HEK293 (cell line): ENCODE measurements around the gene P2RX7.

Experiments used
- CTCF ChIA-PET: fragments of 350-600 bp; formaldehyde crosslinking; extraction: SDS; loops from one replicate; lab custom pipeline; 2021; ENCODE audit warnings: antibody characterized with exemption; lab: Yijun Ruan, JAX
- POLR2A ChIA-PET: fragments of 300-600 bp; formaldehyde crosslinking; extraction: SDS; loops from one replicate; lab custom pipeline; 2020; ENCODE audit warnings: antibody characterized with exemption, inconsistent platforms; lab: Yijun Ruan, JAX
- H3K27ac ChIP-seq: fragments of 200-500 bp; sonication (Bioruptor generic); 2 replicates; pipeline ENCODE4 v1.5.1; 2014; ENCODE audit warnings: low read depth, low read length, control low read depth, inconsistent platforms; ENCODE audit errors: extremely low read depth
- H3K36me3 ChIP-seq, 2 experiments: fragments of 200-500 bp in 1 of 2; sonication (Bioruptor generic) in 1 of 2; 1 replicate in 1 of 2; 2 replicates in 1 of 2; pipeline ENCODE4 v1.5.1; 2014 to 2017; ENCODE audit warnings: inconsistent platforms in 2 of 2, low read length in 2 of 2; ENCODE audit not compliant: control insufficient read depth in 2 of 2, insufficient read depth in 1 of 2
- H3K4me1 ChIP-seq: fragments of 200-500 bp; sonication (Bioruptor generic); 2 replicates; pipeline ENCODE4 v1.5.1; 2014; ENCODE audit warnings: mild to moderate bottlenecking, low read length, inconsistent platforms; ENCODE audit not compliant: control insufficient read depth, insufficient read depth
- H3K4me3 ChIP-seq: 2 replicates; pipeline ENCODE4 v1.5.1; 2011; ENCODE audit warnings: low read depth, mild to moderate bottlenecking, control low read depth, low read length, moderate library complexity
- H3K9me3 ChIP-seq: fragments of 200-500 bp; sonication (Bioruptor generic); 2 replicates; pipeline ENCODE4 v1.5.1; 2014; ENCODE audit warnings: low read depth, low read length, inconsistent platforms; ENCODE audit not compliant: control insufficient read depth, insufficient read depth
- HOXA7 ChIP-seq: sonication (generic); formaldehyde crosslinking; IDR thresholded peaks from 2 replicates; pipeline ENCODE4 v1.8.1; 2022; ENCODE audit warnings: missing genetic modification reagents, borderline replicate concordance
- HOXC10 ChIP-seq: sonication (generic); formaldehyde crosslinking; IDR thresholded peaks from 2 replicates; pipeline ENCODE4 v1.8.1; 2023; ENCODE audit warnings: mild to moderate bottlenecking, missing genetic modification reagents
- KLF10 ChIP-seq: fragments of 450-650 bp; IDR thresholded peaks from 2 replicates; pipeline ENCODE4 v1.5.1; 2018; ENCODE audit warnings: missing biosample characterization, mild to moderate bottlenecking, missing genetic modification characterization
- REPIN1 ChIP-seq: fragments of 450-650 bp; formaldehyde crosslinking; IDR thresholded peaks from 2 replicates; pipeline ENCODE4 v1.5.1; 2017; ENCODE audit warnings: missing biosample characterization, missing genetic modification characterization, low read depth
- ZFP3 ChIP-seq: fragments of 450-650 bp; formaldehyde crosslinking; IDR thresholded peaks from 2 replicates; pipeline ENCODE4 v1.5.1; 2016; ENCODE audit warnings: low read depth, missing biosample characterization, missing genetic modification characterization
- ZFP37 ChIP-seq: fragments of 450-650 bp; formaldehyde crosslinking; IDR thresholded peaks from 2 replicates; pipeline ENCODE4 v1.5.1; 2016; ENCODE audit warnings: missing biosample characterization, missing genetic modification characterization
- ZNF121 ChIP-seq: fragments of 450-650 bp; formaldehyde crosslinking; IDR thresholded peaks from 2 replicates; pipeline ENCODE4 v1.5.1; 2016; ENCODE audit warnings: missing biosample characterization, missing genetic modification characterization
- ZNF146 ChIP-seq: fragments of 450-650 bp; formaldehyde crosslinking; IDR thresholded peaks from 2 replicates; pipeline ENCODE4 v1.5.1; 2016; ENCODE audit warnings: missing biosample characterization, missing genetic modification characterization
- ZNF174 ChIP-seq: fragments of 450-650 bp; formaldehyde crosslinking; IDR thresholded peaks from 2 replicates; pipeline ENCODE4 v1.5.0; 2017; ENCODE audit warnings: missing biosample characterization, mild to moderate bottlenecking, missing genetic modification characterization
- ZNF2 ChIP-seq: fragments of 450-650 bp; formaldehyde crosslinking; IDR thresholded peaks from 2 replicates; pipeline ENCODE4 v1.5.1; 2016; ENCODE audit warnings: missing biosample characterization, missing genetic modification characterization
- ZNF239 ChIP-seq: fragments of 450-650 bp; formaldehyde crosslinking; IDR thresholded peaks from 2 replicates; pipeline ENCODE4 v1.5.1; 2016; ENCODE audit warnings: missing biosample characterization, missing genetic modification characterization
- ZNF37A ChIP-seq: fragments of 450-650 bp; IDR thresholded peaks from 2 replicates; pipeline ENCODE4 v1.5.1; 2018; ENCODE audit warnings: missing biosample characterization, missing genetic modification characterization
- ZNF521 ChIP-seq: fragments of 450-650 bp; formaldehyde crosslinking; IDR thresholded peaks from 2 replicates; pipeline ENCODE4 v1.5.1; 2017; ENCODE audit warnings: missing biosample characterization, mild to moderate bottlenecking, missing genetic modification characterization
- ZNF530 ChIP-seq: fragments of 450-650 bp; formaldehyde crosslinking; IDR thresholded peaks from 2 replicates; pipeline ENCODE4 v1.5.1; 2016; ENCODE audit warnings: low read depth, missing biosample characterization, missing genetic modification characterization
- ZNF549 ChIP-seq: fragments of 450-650 bp; IDR thresholded peaks from 2 replicates; pipeline ENCODE4 v1.5.1; 2018; ENCODE audit warnings: missing biosample characterization, missing genetic modification characterization, mild to moderate bottlenecking, inconsistent platforms, moderate library complexity
- ZNF677 ChIP-seq: fragments of 450-650 bp; IDR thresholded peaks from 2 replicates; pipeline ENCODE4 v1.5.0; 2018; ENCODE audit warnings: missing biosample characterization, mild to moderate bottlenecking, missing genetic modification characterization, moderate library complexity
- ZNF704 ChIP-seq: fragments of 450-650 bp; formaldehyde crosslinking; IDR thresholded peaks from 2 replicates; pipeline ENCODE4 v1.5.1; 2016; ENCODE audit warnings: missing biosample characterization, missing genetic modification characterization
- ZNF785 ChIP-seq: fragments of 450-650 bp; formaldehyde crosslinking; IDR thresholded peaks from 2 replicates; pipeline ENCODE4 v1.5.1; 2016; ENCODE audit warnings: missing biosample characterization, missing genetic modification characterization
- ZSCAN5A ChIP-seq: fragments of 450-650 bp; formaldehyde crosslinking; IDR thresholded peaks from 2 replicates; pipeline ENCODE4 v1.5.1; 2016; ENCODE audit warnings: missing biosample characterization, missing genetic modification characterization
- TF ChIP-seq, protein P1 (sequence below): fragments of 450-650 bp; formaldehyde crosslinking; IDR thresholded peaks from 2 replicates; pipeline ENCODE4 v1.5.1; 2017; ENCODE audit warnings: missing biosample characterization, missing genetic modification characterization
- TF ChIP-seq, protein P2 (sequence below): fragments of 450-650 bp; IDR thresholded peaks from 2 replicates; pipeline ENCODE4 v1.5.1; 2018; ENCODE audit warnings: missing biosample characterization, missing genetic modification characterization
- TF ChIP-seq, protein P3 (sequence below): fragments of 450-650 bp; formaldehyde crosslinking; IDR thresholded peaks from 2 replicates; pipeline ENCODE4 v1.5.1; 2016; ENCODE audit warnings: missing biosample characterization, missing genetic modification characterization

P2RX7 gene

GRCh38 chr12:121085506-121086353 lies 46.9 kb upstream of the P2RX7 start:
- no peak overlapping the region for H3K4me3 ChIP-seq
- H3K4me1 ChIP-seq: no peaks in the 10 kb centered on the region
- CTCF ChIA-PET: interaction anchor here (0.9 kb wide), 1 partner anchor 10 kb away, joined by 3 read pairs; no protein-coding TSS in a partner anchor
- H3K27ac ChIP-seq: no peak overlapping the region
- no peaks in the 10 kb centered on the region for H3K9me3 ChIP-seq
- no peak for TF ChIP-seq ZNF530 (tag by site-specific recombination)
- no peak for TF ChIP-seq KLF10 (tag by site-specific recombination)
- TF ChIP-seq ZFP3 (tag by site-specific recombination): no peak
- no peak for TF ChIP-seq ZNF239
- no peaks in the 10 kb centered on the region for H3K36me3 ChIP-seq
- POLR2A ChIA-PET: no interaction called here

- Histone ChIP-seq H3K4me1 (no peaks in the 10 kb centered on the region), H3K36me3 (no peaks in the 10 kb centered on the region)
- POLR2A ChIA-PET: no interaction called here
- TF ChIP-seq HOXC10 (no peak), ZNF785 (tag by site-specific recombination) (no peak), ZNF121 (no peak)
- TF ChIP-seq, all 188 proteins: peak for 0
- CTCF ChIA-PET: interaction anchor here (0.6 to 0.9 kb wide), 2 partner anchors 9 to 491 kb away, joined by 3 to 4 read pairs; no protein-coding TSS in a partner anchor
- H3K9me3 ChIP-seq: no peaks in the 10 kb centered on the region
- H3K4me3 ChIP-seq: no peak overlapping the region
- H3K27ac ChIP-seq: no peak overlapping the region
Measured at GRCh38 chr12:121086781-121087295, 45.8 kb upstream of the P2RX7 start.

- Histone ChIP-seq H3K27ac (no peak overlapping the region), H3K36me3 (no peaks in the 10 kb centered on the region), H3K4me1 (no peaks in the 10 kb centered on the region), H3K4me3 (no peak overlapping the region), H3K9me3 (no peaks in the 10 kb centered on the region)
- ChIA-PET POLR2A (interaction anchor here (0.6 kb wide), 1 partner anchor 275 kb away, joined by 4 read pairs; no protein-coding TSS in a partner anchor), CTCF (no interaction called here)
- TF ChIP-seq ZNF677 (tag by site-specific recombination) (no peak), ZNF704 (tag by site-specific recombination) (no peak), ZNF521 (no peak), ZNF549 (no peak), ZNF174 (tag by site-specific recombination) (no peak), ZNF37A (tag by site-specific recombination) (no peak), ZFP37 (tag by site-specific recombination) (no peak), ZNF146 (tag by site-specific recombination) (no peak), ZSCAN5A (tag by site-specific recombination) (no peak), REPIN1 (tag by site-specific recombination) (no peak), HOXA7 (CRISPR knock-in tag) (no peak), ZNF2 (no peak)
- TF ChIP-seq, protein P1, sequence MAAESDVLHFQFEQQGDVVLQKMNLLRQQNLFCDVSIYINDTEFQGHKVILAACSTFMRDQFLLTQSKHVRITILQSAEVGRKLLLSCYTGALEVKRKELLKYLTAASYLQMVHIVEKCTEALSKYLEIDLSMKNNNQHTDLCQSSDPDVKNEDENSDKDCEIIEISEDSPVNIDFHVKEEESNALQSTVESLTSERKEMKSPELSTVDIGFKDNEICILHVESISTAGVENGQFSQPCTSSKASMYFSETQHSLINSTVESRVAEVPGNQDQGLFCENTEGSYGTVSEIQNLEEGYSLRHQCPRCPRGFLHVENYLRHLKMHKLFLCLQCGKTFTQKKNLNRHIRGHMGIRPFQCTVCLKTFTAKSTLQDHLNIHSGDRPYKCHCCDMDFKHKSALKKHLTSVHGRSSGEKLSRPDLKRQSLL (tag by site-specific recombination): no peak
- TF ChIP-seq, protein P2, sequence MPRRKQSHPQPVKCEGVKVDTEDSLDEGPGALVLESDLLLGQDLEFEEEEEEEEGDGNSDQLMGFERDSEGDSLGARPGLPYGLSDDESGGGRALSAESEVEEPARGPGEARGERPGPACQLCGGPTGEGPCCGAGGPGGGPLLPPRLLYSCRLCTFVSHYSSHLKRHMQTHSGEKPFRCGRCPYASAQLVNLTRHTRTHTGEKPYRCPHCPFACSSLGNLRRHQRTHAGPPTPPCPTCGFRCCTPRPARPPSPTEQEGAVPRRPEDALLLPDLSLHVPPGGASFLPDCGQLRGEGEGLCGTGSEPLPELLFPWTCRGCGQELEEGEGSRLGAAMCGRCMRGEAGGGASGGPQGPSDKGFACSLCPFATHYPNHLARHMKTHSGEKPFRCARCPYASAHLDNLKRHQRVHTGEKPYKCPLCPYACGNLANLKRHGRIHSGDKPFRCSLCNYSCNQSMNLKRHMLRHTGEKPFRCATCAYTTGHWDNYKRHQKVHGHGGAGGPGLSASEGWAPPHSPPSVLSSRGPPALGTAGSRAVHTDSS (tag by site-specific recombination): no peak
- TF ChIP-seq, protein P3, sequence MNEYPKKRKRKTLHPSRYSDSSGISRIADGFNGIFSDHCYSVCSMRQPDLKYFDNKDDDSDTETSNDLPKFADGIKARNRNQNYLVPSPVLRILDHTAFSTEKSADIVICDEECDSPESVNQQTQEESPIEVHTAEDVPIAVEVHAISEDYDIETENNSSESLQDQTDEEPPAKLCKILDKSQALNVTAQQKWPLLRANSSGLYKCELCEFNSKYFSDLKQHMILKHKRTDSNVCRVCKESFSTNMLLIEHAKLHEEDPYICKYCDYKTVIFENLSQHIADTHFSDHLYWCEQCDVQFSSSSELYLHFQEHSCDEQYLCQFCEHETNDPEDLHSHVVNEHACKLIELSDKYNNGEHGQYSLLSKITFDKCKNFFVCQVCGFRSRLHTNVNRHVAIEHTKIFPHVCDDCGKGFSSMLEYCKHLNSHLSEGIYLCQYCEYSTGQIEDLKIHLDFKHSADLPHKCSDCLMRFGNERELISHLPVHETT (tag by site-specific recombination): no peak
Measured at GRCh38 chr12:121087467-121088194, 45.0 kb upstream of the P2RX7 start.
